HL-60 (cell line): ENCODE measurements around the gene KANSL3.

Experiments used
- DNase-seq, 2 experiments: peaks; one replicate each; pipeline ENCODE4 v3.0.0-alpha.2; 2010 to 2020; ENCODE audit warnings: low read depth in 1 of 2, low spot score in 1 of 2
- H3K27ac ChIP-seq: fragments of 250-450 bp; sonication (Bioruptor Pico); replicated peaks from 2 replicates; pipeline ENCODE4 v1.5.1; 2020; ENCODE audit warnings: mild to moderate bottlenecking, moderate library complexity
- H3K27me3 ChIP-seq: fragments of 250-450 bp; sonication (Bioruptor Pico); 2 replicates; pipeline ENCODE4 v1.5.1; 2021; ENCODE audit warnings: mild to moderate bottlenecking, moderate library complexity; ENCODE audit not compliant: insufficient read depth, poor library complexity, severe bottlenecking
- H3K4me3 ChIP-seq: replicated peaks from 2 replicates; pipeline ENCODE4 v1.5.1; 2011; ENCODE audit warnings: mild to moderate bottlenecking, control low read depth, low read length; ENCODE audit not compliant: insufficient read depth
- GABPA ChIP-seq: IDR thresholded peaks from 2 replicates; pipeline ENCODE4 v1.6.1; 2012; ENCODE audit warnings: low read depth
- POLR2AphosphoS5 ChIP-seq: IDR thresholded peaks from 2 replicates; pipeline ENCODE4 v1.6.1; 2012; ENCODE audit warnings: low read depth
- REST ChIP-seq: IDR thresholded peaks from 2 replicates; pipeline ENCODE4 v1.6.1; 2012; ENCODE audit warnings: low read depth; ENCODE audit not compliant: insufficient replicate concordance
- SPI1 ChIP-seq: IDR thresholded peaks from 2 replicates; pipeline ENCODE4 v1.6.1; 2012; ENCODE audit warnings: low read depth, mild to moderate bottlenecking, borderline replicate concordance
- TF ChIP-seq, protein P1 (sequence below): IDR thresholded peaks from one replicate; pipeline ENCODE4 v1.5.1; 2011; ENCODE audit warnings: low read length, control low read depth, inconsistent platforms; ENCODE audit not compliant: insufficient read depth

The KANSL3 gene

DNA sequence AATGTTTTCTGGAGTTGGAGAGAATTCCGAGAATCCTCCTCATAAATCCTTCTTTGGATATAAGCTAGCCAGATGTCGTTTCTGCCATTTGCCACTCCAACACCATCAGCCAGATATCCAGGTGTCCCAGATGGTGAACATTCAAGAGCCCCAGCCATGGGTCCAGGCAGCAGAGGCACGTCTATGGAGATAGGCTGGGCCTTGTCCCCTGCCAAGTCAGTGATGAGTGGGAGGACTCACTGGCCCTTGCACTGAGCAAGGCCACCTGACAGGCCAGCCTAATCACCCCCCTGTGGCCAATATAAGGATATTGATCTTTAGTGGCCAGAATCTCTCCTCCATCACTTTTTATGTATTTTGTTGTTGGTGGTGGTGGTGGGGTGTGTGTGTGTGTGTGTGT is 73.5 kb downstream of the KANSL3 start:
- H3K27ac ChIP-seq = no peak overlapping the region
- no peak overlapping the region for H3K4me3 ChIP-seq
- TF ChIP-seq REST (no peak), GABPA (no peak), POLR2AphosphoS5 (no peak), SPI1 (no peak)
- TF ChIP-seq, protein P1, sequence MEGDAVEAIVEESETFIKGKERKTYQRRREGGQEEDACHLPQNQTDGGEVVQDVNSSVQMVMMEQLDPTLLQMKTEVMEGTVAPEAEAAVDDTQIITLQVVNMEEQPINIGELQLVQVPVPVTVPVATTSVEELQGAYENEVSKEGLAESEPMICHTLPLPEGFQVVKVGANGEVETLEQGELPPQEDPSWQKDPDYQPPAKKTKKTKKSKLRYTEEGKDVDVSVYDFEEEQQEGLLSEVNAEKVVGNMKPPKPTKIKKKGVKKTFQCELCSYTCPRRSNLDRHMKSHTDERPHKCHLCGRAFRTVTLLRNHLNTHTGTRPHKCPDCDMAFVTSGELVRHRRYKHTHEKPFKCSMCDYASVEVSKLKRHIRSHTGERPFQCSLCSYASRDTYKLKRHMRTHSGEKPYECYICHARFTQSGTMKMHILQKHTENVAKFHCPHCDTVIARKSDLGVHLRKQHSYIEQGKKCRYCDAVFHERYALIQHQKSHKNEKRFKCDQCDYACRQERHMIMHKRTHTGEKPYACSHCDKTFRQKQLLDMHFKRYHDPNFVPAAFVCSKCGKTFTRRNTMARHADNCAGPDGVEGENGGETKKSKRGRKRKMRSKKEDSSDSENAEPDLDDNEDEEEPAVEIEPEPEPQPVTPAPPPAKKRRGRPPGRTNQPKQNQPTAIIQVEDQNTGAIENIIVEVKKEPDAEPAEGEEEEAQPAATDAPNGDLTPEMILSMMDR = no peak
- no peak for DNase-seq
- no peaks in the 10 kb centered on the region for H3K27me3 ChIP-seq

DNA sequence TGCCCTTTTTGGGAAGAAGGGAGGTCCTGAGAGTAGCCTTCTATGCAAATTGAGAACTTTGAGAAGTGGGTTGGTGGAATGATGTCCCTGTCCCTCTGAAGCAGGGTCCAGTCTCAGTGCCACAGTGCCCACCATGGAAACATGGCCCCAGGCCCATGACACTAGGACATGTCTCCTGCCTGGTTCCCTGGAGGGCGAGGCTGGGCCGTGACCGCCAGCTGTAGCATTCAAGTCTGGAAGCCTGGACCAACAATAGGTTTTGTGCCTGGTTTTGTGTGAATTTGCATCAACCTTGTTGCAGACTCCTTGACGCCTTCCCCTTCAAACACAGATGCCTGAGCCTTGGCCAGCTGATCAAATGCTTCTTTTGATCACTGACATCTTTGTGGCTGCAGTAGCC is 74.1 kb downstream of the KANSL3 start:
- Histone ChIP-seq H3K27ac (no peak overlapping the region), H3K4me3 (no peak overlapping the region), H3K27me3 (no peaks in the 10 kb centered on the region)
- TF ChIP-seq, protein P1 = no peak
- TF ChIP-seq POLR2AphosphoS5 (no peak), REST (no peak), GABPA (no peak), SPI1 (no peak)
- DNase-seq = no peak

- H3K27ac ChIP-seq = no peak overlapping the region
- TF ChIP-seq POLR2AphosphoS5 (no peak), REST (no peak), SPI1 (no peak), GABPA (no peak)
- TF ChIP-seq, protein P1 = no peak
- no peaks in the 10 kb centered on the region for H3K27me3 ChIP-seq
- DNase-seq = no peak
- H3K4me3 ChIP-seq = no peak overlapping the region
These were observed 79.6 kb downstream of the KANSL3 start for GRCh38 chr2:96558485-96558884.
